ENCODE measurements around the gene TRIM17. TPM values are rescaled to one million over a fixed set of nuclear protein-coding genes. Genes with fewer than 3 reads are reported as not detected.

The TRIM17 gene
- total and polyA plus RNA-seq, 9 of the 15 experiments (the other 6 are each of a cell fraction or from before 2014, with no cell fraction given): not detected

DNA sequence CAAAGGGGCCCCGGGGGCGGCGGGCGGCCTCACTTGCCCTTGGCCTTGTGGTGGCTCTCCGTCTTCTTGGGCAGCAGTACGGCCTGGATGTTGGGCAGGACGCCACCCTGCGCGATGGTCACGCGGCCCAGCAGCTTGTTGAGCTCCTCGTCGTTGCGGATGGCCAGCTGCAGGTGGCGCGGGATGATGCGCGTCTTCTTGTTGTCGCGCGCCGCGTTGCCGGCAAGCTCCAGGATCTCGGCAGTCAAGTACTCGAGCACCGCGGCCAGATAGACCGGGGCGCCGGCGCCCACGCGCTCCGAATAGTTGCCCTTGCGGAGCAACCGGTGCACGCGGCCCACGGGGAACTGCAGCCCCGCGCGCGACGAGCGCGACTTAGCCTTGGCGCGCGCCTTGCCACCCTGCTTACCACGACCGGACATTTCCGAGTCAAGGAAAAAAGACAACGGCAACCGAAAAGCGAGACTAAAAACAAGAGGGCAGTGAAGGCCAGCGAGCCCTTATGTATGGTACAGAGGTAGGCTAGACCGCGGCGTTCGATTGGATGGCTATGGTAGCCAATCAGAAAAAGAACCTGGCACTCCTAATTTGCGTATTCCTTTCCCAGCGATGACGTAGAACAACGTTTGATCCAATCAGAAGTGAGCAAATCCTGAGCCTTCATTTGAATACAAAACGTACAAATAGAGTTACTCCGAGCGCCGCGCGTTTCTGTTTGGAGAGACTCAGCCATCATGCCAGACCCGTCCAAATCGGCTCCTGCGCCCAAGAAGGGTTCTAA, 40.9 kb upstream of the TRIM17 start (continued):
- TF ChIP-seq, protein P1, sequence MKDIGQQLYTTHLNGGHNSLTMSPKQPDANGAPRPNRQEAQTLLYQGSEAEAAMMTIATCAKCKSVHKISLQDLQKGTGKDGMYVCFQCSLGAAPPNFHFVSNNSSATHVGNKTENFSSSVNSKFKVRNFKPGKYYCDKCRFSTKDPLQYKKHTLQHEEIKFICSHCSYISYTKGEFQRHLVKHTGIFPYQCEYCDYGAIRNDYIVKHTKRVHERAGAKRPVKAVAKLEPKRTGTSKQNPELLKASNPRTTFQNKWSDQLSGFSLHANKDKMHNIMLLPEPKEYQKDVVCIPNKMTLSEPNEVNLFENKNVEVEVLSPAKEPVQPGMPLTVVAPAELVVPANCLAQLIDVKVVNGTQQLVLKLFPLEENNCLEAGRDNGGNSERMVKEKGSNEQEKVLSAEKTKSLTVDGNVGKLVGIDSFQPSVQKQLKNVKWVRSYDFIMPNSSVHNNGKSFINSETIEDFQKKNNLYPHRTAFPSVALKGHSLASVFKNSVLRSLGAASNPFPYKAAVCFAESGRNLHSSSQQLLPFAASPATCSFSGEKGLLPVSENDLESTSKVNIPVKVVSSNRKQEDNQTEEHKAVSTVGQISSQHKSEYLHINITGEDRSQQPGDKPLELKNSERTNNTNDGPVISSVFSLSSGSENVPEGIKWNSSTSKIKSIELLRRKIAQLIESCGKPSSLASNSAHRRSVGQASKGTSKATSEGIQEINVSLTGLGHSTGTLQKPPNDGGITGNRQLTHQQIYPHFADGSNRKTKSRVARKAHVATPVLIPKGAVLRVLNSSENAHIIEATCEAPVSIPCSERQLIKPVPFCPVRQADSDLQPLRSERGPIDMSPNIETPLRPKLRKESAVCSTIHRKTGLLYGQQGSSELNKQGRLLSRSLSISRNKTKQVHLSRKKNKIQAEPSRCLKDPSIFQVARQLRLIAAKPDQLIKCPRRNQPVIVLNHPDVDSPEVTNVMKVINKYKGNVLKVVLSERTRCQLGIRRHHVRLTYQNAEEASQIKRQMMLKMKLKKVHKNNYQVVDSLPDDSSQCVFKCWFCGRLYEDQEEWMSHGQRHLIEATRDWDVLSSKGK (CRISPR knock-in tag; IDR thresholded peaks at IDR 0.05): no peak

- H3K9me3 ChIP-seq (replicated peaks; ENCODE audit: control insufficient read depth, insufficient read depth, low read depth, low read length): no peaks in the 10 kb centered on the region
- no TSS peak for BruUV-seq (replicated peaks)
- in situ Hi-C loops (cut with MboI) (loop anchor here (10.0 kb wide), 1 partner anchor 112 kb away; no protein-coding TSS in a partner anchor), intact Hi-C loops (cut with micrococcal nuclease) (loop anchor here (1.0 to 5.0 kb wide), 6 partner anchors 30 to 326 kb away; partner anchors contain the start of genes RNF187 and TRIM11)
- H3K36me3 ChIP-seq (ENCODE audit: control insufficient read depth, insufficient read depth, low read length): peaks cover 26% of the 10 kb centered on the region
- H2AFZ ChIP-seq (ENCODE audit: low read depth, low read length): peak overlapping the region; percentile 90
- ATAC-seq (peak; percentile 56), DNase-seq (ENCODE audit: extremely low read depth in 1 of 4, low spot score in 3 of 4) (peak in 2 of 4 experiments; percentile 56 to 58), FAIRE-seq (no peak)
- H3K4me3 ChIP-seq: peak overlapping the region; percentile 61
- H3K27ac ChIP-seq (ENCODE audit: extremely low read depth, low read depth, low read length): peak overlapping the region; percentile 97
- peak overlapping the region; percentile 99 for H3K4me2 ChIP-seq (ENCODE audit: insufficient read depth, low read length)
- CTCF ChIA-PET (ENCODE audit: low intra/inter-chr PET ratio): interaction anchor here (0.6 to 1.8 kb wide), 3 partner anchors 58 to 420 kb away, joined by 3 to 10 read pairs (median 3); no protein-coding TSS in a partner anchor
- peaks cover 12% of the 10 kb centered on the region for H3K9me1 ChIP-seq (ENCODE audit: control insufficient read depth, insufficient read depth, low read length)
- H4K20me1 ChIP-seq (replicated peaks; ENCODE audit: control insufficient read depth, insufficient read depth, low read length): no peaks in the 10 kb centered on the region; the same call in 1 of the 2 replicates
- no peaks in the 10 kb centered on the region for H3K27me3 ChIP-seq (ENCODE audit: control insufficient read depth in 2 of 2, insufficient read depth in 2 of 2, low read length in 2 of 2)
- H3K9ac ChIP-seq (ENCODE audit: insufficient read depth in 1 of 2, low read depth in 2 of 2, low read length in 2 of 2): peak overlapping the region; percentile 95 to 96
- WGBS (ENCODE audit: insufficient coverage, low coverage, missing lambda C conversion rate): 1% methylated on average over 13 of the region's 13 CpGs
- POLR2A ChIA-PET: interaction anchor here (0.6 to 6.4 kb wide), 55 partner anchors 9 to 1597 kb away, joined by 3 to 64 read pairs (median 4); partner anchors contain the start of genes IBA57, RNF187 and TRIM11
- peaks cover 31 to 43% of the 10 kb centered on the region in 2 experiments for H3K4me1 ChIP-seq (replicated peaks in 1 of 2; ENCODE audit: control insufficient read depth in 2 of 2, insufficient read depth in 2 of 2, low read length in 2 of 2)
- peaks cover 49% of the 10 kb centered on the region for H3K79me2 ChIP-seq (ENCODE audit: control insufficient read depth, insufficient read depth, low read length)
- TF ChIP-seq SIN3B (IDR thresholded peaks at IDR 0.05; ENCODE audit: low read depth) (peak; percentile 7; the same call in 1 of the 2 replicates), KHSRP (IDR thresholded peaks at IDR 0.05) (no peak), ZC3H4 (CRISPR knock-in tag; IDR thresholded peaks at IDR 0.05; ENCODE audit: borderline replicate concordance) (0 out of 2 replicates have a peak, but pooled peaks have one; percentile 57), TFAM (CRISPR knock-in tag; conservative IDR thresholded peaks at IDR 0.05) (no peak), EP400 (IDR thresholded peaks at IDR 0.05) (no peak), FOXM1 (IDR thresholded peaks at IDR 0.05; ENCODE audit: low read depth) (no peak), FOXM1 (CRISPR knock-in tag; IDR thresholded peaks at IDR 0.05; ENCODE audit: low read depth) (0 out of 2 replicates have a peak, but pooled peaks have one; percentile 1), ZNF174 (CRISPR knock-in tag; IDR thresholded peaks at IDR 0.05) (no peak), KDM4B (IDR thresholded peaks at IDR 0.05; ENCODE audit: borderline replicate concordance in 2 of 2, low read depth in 1 of 2) (no peak), ZNF512 (tag; IDR thresholded peaks at IDR 0.05) (peak; percentile 3; the same call in 1 of the 2 replicates), NR1H2 (CRISPR knock-in tag; IDR thresholded peaks at IDR 0.05) (peak; percentile 2; the same call in 1 of the 2 replicates)
- TF ChIP-seq, protein P2, sequence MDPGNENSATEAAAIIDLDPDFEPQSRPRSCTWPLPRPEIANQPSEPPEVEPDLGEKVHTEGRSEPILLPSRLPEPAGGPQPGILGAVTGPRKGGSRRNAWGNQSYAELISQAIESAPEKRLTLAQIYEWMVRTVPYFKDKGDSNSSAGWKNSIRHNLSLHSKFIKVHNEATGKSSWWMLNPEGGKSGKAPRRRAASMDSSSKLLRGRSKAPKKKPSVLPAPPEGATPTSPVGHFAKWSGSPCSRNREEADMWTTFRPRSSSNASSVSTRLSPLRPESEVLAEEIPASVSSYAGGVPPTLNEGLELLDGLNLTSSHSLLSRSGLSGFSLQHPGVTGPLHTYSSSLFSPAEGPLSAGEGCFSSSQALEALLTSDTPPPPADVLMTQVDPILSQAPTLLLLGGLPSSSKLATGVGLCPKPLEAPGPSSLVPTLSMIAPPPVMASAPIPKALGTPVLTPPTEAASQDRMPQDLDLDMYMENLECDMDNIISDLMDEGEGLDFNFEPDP (CRISPR knock-in tag; IDR thresholded peaks at IDR 0.05): no peak
Observed at GRCh38 chr1:228457017-228457395, 40.3 kb upstream of the TRIM17 start.

Data from K562 (cell line).